Spleen (tissue), 7 donors: ENCODE results near the gene CYP2B6.

Source experiments
- CTCF ChIP-seq, 11 experiments: fragments of 200-600 bp in 7 of 11; fragments of 450-650 bp in 4 of 11; sonication (generic) in 4 of 11; IDR thresholded peaks in 8 of 11; conservative IDR thresholded peaks in 3 of 11; 1 replicate in 7 of 11; 2 replicates in 4 of 11; pipeline versions ENCODE4 v1.4.0 to v1.8.0; 2016 to 2021; ENCODE audit warnings: antibody characterized with exemption in 11 of 11, inconsistent platforms in 4 of 11, mild to moderate bottlenecking in 1 of 11
- POLR2A ChIP-seq, 3 donors: fragments of 450-650 bp; IDR thresholded peaks; one replicate each; pipeline ENCODE4 v1.5.1; 2017; ENCODE audit warnings: antibody characterized with exemption in 3 of 3, mild to moderate bottlenecking in 1 of 3
- POLR2AphosphoS5 ChIP-seq, 3 donors: sonication (generic); formaldehyde crosslinking; IDR thresholded peaks; one replicate each; pipeline ENCODE4 v1.5.1; 2017; ENCODE audit warnings: antibody characterized with exemption in 3 of 3
- donor health status: DM: no; HTN: no; CAD: no; lungs with moderate emphysema.
- donor health status: DM: no; HTN: no; CAD: no.
- donor health status: DM: no; HTN: no; CAD: no.

DNA sequence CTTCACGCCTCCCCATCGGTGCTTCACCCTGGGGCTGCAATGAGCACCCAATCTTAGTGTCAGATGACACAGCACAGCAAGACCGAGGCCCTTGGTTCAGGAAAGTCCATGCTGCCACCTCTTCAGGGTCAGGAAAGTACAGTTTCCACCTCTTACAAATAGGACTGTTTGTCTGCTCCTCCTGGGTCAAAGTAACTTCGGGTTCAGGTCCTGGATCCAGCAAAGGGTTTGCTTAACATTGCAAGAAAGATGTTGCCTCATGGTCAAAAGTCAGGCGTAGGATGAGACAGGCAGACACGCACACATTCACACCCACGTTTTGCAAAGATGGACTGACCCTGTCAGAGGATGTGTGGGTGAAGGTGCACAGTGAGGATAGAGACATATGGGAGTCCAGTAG, 1.6 kb upstream of the CYP2B6 start:
- TF ChIP-seq POLR2A (IDR thresholded peaks at IDR 0.05) (no peak), CTCF (IDR thresholded peaks at IDR 0.05 in 8 of 11, conservative IDR thresholded peaks at IDR 0.05 in 3 of 11) (no peak), POLR2AphosphoS5 (IDR thresholded peaks at IDR 0.05) (no peak)
